WTC11 (cell line): Measurements from ENCODE around the gene SLC40A1.

Experiments used
- CBFB ChIP-seq: sonication (generic); formaldehyde crosslinking; IDR thresholded peaks from 2 replicates; pipeline ENCODE4 v1.8.1; 2022; ENCODE audit warnings: mild to moderate bottlenecking, low read depth, missing genetic modification reagents
- EMX1 ChIP-seq: fragments of 250-450 bp; sonication (Bioruptor Pico); IDR thresholded peaks from 2 replicates; pipeline ENCODE4 v1.8.0; 2021; ENCODE audit warnings: mild to moderate bottlenecking
- ESRRA ChIP-seq: sonication (generic); formaldehyde crosslinking; IDR thresholded peaks from 2 replicates; pipeline ENCODE4 v1.8.1; 2022; ENCODE audit warnings: mild to moderate bottlenecking, missing genetic modification reagents, borderline replicate concordance
- MAX ChIP-seq: sonication (generic); formaldehyde crosslinking; IDR thresholded peaks from 2 replicates; pipeline ENCODE4 v1.8.0; 2022; ENCODE audit warnings: mild to moderate bottlenecking, missing genetic modification reagents
- TEAD4 ChIP-seq: sonication (generic); formaldehyde crosslinking; IDR thresholded peaks from 2 replicates; pipeline ENCODE4 v1.8.0; 2022; ENCODE audit warnings: mild to moderate bottlenecking, missing genetic modification reagents
- TF ChIP-seq, protein P1 (sequence below): fragments of 200-600 bp; IDR thresholded peaks from 2 replicates; pipeline ENCODE4 v1.8.0; 2022; ENCODE audit warnings: antibody characterized with exemption

DNA sequence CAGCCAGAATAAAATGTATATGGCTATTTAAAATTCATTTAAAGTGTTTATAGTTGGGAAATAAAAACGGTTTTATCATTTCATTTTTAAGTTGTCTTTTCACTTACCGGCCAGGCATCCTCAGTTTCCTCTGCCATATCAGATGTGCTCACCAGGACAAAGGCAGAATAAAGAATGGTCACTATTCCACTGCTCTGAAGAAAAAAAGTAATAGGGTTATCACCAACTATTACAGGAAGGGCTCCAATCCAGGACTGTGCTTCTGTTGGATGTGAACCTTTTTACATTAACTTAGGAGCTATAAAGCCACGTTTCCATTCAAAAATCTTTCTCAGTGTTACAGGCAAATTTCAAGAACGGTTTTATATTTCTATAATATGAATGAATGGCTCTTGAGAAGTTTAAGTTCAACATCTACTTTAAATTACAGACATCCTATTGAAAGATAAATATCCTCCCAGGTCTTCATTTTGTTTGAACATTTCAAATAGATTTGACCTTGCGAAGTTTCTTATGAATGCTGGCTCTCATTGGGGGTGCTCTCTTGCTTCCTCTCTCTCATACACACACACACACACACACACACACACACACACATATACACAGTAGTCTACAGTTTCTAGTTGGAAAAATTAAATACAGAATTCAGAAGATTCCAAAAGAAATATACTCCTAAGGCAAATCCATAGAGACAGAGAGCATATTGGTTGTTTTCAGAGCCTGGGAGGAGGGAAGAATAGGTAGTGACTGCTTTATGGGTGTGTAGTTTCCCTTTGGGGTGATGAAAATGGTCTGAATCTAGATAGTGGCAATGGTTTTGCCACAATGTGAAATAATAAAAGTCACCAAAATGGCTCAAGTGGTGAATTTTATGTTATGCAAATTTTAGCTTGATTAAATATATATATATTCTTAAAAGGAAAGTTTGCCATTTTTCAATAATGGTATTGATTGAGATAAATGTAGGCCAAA is 2.9 kb upstream of the SLC40A1 start:
- TF ChIP-seq EMX1 (CRISPR knock-in tag) (no peak), CBFB (CRISPR knock-in tag) (no peak), TEAD4 (CRISPR knock-in tag) (no peak), ESRRA (no peak), MAX (CRISPR knock-in tag) (no peak)
- TF ChIP-seq, protein P1, sequence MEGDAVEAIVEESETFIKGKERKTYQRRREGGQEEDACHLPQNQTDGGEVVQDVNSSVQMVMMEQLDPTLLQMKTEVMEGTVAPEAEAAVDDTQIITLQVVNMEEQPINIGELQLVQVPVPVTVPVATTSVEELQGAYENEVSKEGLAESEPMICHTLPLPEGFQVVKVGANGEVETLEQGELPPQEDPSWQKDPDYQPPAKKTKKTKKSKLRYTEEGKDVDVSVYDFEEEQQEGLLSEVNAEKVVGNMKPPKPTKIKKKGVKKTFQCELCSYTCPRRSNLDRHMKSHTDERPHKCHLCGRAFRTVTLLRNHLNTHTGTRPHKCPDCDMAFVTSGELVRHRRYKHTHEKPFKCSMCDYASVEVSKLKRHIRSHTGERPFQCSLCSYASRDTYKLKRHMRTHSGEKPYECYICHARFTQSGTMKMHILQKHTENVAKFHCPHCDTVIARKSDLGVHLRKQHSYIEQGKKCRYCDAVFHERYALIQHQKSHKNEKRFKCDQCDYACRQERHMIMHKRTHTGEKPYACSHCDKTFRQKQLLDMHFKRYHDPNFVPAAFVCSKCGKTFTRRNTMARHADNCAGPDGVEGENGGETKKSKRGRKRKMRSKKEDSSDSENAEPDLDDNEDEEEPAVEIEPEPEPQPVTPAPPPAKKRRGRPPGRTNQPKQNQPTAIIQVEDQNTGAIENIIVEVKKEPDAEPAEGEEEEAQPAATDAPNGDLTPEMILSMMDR: no peak
